HG03378 (cell line): ENCODE measurements around the gene MYOCOS.

Experiments used
- ATAC-seq: cut with Tn5 transposase; IDR thresholded peaks from one replicate; pipeline ENCODE4 v1.9.1; 2021; ENCODE audit warnings: mild to moderate bottlenecking, moderate library complexity; ENCODE audit not compliant: unreplicated experiment

Gene MYOCOS

DNA sequence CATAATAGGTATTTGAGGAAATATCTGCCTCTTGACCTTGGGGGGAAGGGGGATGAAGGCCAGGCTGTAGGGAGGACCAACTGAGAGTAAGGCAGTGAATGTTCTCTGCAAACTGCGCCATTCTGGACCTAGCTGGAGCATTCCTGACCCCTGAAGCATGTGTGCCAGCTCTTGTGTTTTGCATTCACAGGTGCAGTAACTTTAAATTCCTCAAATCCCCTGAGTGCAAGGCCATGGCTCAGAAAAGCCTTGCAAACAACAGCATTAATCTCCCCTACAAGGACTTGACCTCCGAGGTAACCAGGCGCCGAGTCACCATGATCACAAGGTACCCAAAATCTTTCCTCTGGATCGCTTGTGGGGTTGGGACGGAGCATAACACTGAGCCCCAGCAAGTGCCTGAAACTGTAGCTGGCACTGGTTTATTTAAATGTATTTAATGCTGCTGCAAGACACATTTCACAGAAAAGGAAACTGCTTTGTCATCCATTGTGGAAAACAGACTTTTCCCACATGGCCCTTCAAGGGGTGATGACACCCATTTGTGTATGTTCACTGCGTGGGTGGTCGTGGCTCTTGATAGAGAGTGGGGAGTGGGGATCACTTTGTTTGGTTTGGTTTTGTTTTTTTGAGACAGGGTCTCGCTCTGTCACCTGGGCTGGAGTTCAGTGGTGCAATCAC lies 1.7 kb downstream of the MYOCOS start:
- ATAC-seq: no peak

DNA sequence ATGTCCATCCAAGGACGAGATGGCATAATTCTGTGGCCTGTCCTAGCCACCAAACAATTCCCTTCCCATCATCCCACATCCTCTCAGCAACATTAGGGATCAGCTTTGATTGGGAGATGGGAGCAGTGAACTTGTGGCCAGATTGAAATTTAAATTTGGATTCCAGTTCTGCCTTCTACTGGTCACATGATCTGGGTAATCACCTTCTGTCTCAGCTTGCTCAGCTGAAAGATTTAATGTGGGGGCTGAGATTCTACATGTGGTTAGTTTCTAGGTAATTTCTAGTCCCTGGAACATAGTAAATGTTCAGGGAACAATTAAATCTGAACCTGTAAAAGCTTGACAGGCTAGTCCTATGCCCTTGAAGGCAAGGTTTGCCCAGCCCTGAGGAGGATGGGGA lies 3.2 kb downstream of the MYOCOS start:
- ATAC-seq: no peak

DNA sequence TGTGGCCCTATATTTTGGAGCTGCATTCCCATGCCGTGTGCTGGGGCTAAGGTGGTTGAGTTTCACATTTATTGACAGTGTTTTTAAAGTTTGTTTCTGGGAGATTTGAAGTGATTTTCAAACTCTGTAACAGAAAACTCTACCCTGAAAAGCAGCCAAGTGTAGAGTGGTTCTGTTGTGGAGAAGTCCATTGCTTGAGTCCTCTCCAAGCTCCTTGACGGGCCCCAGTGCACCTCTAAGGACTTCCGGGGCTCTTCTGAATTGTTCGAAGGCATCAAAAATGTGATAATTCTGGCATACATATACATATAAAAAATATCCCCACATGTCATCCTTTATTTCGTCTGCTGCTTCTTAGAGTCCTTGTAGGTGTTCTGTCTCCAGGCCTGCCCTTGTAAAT lies 5.0 kb downstream of the MYOCOS start:
- ATAC-seq: no peak

DNA sequence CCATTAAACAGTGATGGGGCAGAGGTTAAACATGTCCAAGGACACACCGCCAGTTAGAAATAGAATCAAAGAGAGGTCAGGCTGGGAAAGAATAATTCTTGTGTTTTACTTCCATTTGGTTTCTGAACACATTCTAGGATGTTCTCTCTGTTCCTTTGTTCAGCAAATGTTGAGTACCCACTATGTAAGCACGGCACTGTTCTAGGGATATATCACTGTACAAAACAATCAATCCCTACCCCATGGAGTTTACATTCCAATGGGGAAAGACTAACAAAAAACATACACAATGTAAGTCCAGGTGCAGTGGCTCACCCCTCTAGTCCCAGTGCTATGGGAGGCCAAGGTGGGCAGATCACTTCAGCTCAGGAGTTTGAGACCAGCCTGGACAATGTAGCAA lies 6.2 kb downstream of the MYOCOS start:
- no peak for ATAC-seq

DNA sequence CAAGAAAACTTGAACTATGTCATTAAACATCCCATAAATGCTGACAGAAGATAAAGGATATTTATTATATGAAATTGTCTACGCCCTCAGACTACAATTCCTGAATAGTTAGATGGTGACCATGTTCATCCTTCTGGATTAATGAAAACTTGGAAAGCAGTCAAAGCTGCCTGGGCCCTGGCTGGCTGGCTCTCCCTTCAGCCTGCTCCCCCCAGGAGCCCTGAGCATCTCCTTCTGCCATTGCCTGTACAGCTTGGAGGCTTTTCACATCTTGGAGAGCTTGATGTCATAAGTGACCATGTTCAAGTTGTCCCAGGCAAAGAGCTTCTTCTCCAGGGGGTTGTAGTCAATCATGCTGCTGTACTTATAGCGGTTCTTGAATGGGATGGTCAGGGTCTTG lies 13.6 kb downstream of the MYOCOS start:
- no peak for ATAC-seq

DNA sequence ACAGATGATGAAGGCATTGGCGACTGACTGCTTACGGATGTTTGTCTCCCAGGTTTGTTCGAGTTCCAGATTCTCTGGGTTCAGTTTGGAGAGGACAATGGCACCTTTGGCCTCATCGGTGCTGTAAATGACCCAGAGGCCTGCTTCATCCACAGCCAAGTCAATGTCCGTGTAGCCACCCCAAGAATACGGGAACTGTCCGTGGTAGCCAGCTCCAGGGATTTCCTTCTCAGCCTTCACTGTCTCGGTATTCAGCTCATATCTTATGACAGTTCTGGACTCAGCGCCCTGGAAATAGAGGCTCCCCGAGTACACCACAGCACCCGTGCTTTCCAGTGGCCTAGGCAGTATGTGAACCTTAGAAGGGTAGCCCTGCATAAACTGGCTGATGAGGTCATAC lies 14.1 kb downstream of the MYOCOS start:
- ATAC-seq: no peak

DNA sequence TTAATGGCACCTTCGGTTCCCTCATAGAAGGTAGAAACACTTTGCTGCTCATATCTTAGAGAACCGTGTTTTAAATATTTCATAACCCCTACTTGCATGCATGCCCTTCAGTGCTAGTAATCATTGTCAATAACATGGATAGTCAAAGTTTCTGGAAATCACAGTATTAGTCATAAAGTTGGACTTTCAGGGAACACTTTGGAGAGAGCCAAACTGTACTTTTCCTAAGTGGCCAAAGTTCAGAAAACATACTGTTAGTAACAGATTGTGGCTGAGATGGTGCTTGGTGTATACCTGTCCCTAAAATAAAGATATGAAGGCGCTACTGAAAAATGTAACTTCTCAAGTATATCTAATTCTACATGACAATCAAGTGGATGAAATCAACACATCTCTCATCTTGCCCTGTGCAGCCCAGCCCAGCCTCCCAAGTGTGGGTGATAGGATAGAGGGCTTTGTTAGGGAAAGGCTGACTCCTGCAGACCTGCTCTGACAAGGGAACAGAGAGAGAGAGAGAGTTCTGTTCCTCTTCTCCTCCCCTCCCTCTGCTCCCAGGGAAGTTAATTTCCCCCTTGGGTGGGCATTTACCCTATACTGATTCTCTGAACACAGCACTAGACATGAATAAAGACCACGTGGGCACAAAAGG lies 16.0 kb downstream of the MYOCOS start:
- no peak for ATAC-seq

DNA sequence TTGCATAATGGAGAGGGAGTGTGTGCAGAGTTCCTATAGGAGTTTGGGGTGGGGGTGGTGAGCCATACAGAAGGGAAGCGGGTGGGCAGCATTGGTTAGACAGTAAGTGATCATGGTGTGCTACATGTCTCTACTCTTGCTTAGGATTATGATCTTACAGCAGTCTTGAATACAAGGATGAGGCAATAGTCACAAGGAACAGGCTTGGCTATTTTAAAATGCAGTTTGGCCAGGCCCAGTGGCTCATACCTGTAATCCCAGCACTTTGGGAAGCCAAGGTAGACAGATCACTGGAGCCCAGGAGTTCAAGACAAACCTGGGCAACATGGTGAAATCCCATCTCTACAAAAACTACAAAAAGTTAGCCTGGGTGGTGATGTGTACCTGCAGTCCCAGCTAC lies 18.2 kb downstream of the MYOCOS start:
- ATAC-seq: no peak

DNA sequence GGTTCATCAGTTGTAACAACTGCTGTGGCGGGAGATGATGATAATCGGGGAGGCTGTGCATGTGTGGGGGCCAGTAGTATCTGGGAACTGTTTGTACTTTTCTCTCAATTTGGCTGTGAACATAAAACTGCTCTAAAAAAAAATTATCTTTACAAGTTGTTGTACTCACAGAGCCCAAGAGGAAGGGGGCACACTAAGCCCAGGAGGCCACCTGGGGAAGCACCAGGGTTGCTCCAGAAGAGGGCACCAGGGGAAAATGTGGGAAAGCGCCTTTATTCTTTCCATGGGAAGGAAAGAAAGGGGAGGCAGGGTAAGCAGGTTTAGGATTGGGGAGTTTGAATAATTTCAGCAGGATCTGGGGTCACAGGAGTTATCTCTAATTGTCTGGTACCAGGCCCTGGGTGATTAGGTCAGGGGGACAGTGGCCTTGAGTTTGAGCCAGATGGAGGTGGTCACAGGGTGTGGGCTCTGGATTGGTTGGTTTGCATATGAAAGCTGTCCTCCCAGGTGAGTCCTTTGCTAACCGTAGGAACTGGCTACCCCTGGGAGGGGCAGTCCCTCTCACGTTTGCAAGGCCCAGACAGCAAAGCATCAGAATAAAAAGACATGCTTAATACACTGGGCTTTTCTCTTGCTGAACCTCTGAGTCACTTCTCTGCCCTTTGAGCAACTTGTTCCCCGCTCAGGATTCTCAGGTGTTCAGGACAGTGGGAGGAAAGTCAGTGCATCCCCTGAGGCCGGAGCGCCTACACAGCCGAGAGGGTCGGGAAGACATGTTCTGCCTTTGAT lies 19.2 kb downstream of the MYOCOS start:
- ATAC-seq: no peak

DNA sequence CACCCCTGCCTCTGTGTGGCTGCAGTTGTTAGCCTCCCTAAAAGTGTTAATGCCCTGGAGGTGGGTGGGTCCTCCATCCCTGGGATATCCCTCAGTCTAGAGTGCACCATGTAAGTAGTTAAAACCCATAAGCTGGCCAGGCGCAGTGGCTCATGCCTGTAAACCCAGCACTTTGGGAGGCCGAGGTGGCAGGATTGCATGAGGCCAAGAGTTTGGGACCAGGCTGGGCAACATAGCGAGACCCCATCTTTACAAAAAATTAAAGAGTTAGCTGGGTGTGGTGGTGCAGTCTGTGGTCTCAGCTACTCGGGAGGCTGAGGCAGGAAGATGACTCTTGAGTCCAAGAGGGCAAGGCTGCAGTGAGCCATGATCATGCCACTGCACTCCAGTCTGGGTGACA lies 20.2 kb downstream of the MYOCOS start:
- no peak for ATAC-seq

DNA sequence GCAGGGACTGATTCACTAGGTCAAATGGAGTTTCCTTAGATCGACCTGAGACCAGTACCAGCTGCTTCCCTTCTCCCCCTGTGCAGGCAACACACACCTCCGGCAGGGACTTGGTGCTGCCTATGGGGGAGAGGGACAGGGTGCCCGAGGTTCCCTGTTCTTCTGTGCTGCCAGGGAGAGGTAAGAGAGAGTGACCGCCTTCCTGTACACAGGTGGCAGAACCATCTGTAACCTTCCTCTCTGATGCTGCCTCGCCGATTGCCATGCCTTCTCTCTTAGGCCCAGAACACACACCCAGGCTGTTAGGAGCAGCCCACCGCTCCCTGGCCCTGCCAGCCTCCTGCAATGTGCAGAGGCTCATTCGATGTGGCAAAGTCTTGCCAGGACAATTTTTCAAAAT lies 21.1 kb downstream of the MYOCOS start:
- ATAC-seq: no peak

DNA sequence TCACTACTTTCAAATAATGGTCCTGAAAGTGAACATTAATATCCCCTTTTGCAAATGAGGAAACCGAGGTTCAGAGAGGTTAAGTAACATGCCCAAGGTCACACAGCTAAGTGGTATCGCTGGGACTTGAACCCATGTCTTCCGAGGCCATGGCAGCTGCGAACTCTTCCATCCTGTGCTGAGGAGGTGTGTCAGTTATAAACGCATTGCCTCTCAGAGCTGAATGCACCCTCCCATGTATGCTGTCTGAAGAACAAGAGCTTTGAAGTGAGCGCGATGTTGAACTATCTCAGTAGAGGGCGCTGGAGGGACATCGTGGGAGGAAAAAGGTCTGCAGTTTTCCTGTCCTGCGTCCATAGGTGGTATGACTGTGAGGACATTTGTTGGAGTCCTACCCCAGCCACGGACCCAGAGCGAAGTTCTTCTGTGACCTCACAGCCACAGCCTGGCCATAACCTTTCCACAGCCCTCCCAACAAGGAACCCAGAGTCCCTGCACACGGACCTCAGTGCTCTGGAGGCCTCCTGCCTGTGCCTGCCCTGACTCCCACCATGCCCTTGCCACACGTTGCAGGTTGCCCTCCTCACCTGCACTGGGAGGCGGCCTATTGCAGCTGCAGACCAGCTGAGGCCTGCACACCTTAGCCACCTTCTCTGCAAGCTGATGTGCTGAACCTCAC lies 22.9 kb downstream of the MYOCOS start:
- peak; percentile 73 for ATAC-seq

DNA sequence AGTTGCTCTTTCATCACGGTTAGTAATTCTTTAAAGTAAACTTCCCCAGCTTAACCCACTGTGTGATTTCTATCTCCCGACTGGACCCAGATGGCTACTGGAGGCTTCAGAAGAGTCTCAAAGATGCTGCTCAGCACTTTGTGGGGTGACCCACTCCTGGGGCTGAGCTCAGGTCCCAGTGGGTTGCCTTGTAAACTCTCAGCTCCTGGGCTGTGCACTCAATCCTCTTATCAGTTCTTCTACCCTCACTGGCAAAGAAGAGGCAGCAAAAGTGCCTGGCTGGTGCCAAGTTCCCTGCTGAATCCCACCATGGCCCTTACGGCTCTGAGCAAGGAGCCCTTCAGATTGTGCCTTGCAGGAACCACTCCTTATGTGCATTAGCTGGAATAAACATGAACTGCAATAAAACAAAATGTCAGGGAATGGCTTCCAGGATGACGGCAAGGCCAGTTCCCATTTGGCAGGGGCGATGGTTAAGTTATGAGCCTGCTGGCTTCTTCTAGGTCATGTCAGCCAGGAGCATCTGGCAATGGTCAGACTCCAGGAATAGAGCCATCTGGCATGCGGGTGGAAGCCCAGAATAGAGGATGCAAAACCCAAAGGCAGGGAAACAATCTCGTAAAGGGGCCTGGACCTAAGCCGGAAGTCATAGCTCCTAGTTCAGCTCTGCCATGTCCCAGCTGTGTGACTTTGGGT lies 23.7 kb downstream of the MYOCOS start:
- ATAC-seq: no peak

DNA sequence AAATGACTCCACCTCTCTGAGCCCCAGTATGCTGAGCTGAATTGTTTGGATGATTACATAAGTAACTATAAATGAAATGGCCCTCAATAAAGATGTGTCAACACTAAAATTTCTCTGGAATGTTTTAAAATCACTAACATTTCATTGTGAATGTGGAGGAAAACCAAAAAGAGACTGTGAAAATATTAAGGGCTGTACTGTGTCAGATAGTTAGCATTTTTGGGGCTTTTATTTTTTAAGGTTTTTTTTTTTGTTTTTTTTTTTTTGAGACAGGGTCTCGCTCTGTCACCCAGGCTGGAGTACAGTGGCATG lies 24.2 kb downstream of the MYOCOS start:
- no peak for ATAC-seq

DNA sequence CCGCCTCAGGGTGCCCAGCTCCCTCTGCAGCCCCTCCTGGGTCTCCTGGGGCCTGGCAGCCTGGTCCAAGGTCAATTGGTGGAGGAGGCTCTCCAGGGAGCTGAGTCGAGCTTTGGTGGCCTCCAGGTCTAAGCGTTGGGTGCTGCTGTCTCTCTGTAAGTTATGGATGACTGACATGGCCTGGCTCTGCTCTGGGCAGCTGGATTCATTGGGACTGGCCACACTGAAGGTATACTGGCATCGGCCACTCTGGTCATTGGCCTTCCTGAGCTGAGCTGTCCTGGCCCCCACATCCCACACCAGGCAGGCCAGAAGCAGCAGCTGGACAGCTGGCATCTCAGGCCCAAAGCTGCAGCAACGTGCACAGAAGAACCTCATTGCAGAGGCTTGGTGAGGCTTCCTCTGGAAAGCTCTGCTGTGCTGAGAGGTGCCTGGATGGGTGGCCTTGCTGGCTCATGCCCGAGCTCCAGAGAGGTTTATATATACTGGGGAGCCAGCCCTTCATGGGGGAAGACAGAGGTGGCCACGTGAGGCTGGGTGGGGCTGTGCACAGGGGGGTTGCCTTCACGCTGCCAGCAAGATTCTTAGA lies 30.3 kb downstream of the MYOCOS start, which contains the start of gene MYOC:
TSS of gene MYOC (minus strand) at position 455 of the 589 bp plus-strand sequence. CDS start at position 378, 77 bp downstream.
- ATAC-seq: no peak

DNA sequence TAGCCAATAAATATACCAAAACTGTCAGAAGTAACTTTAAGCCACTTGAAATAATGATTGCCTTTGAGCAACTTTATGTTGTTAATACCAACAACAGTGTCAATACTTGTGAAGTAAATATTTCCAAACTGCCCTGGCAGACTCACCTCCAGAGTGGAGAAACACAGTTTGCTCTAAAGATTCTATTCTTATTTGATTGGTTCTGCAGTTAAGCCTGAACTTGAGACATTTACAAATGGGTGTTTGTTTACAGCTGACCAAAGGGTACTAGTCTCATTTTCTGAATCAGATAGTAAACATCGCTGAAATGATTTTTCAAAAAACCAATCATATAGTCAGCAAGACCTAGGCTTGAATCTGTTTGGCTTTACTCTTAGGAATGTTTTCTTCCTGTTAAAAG lies 31.8 kb downstream of the MYOCOS start:
- ATAC-seq: no peak

DNA sequence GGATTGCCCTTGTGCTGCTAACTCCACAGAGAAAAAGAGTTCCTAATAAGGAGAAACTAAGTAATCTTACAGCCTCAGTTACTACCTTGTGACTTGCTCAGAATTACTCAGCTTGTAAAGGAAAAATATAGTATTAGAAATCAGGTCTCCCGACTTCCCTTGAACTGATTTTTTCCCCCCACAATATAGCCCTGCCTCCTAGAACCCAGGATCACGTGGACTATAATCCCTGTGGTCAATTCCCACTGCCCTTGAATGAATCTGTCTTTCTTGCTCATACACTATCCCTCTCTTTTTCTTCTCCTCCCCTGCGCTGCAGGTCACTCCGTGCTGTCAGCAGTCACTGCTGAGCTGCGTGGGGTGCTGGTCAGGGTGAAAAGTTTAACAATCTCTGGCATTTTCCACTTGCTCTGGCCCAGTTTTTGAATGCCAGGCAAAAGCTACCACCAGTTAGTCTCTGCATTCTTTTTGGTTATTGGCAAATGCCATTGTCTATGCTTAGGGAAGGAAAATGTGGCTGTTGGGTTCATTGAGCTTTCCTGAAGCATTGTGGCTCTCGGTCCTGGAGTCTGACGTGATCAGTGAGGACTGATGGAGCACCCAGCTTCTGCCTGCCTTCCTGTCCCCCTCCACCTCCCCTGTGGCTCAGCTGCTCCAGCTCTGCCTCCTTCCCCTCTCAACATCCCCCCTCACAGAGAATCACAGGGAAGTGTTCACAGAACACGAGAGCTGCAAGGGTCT lies 32.3 kb downstream of the MYOCOS start:
- ATAC-seq: no peak

DNA sequence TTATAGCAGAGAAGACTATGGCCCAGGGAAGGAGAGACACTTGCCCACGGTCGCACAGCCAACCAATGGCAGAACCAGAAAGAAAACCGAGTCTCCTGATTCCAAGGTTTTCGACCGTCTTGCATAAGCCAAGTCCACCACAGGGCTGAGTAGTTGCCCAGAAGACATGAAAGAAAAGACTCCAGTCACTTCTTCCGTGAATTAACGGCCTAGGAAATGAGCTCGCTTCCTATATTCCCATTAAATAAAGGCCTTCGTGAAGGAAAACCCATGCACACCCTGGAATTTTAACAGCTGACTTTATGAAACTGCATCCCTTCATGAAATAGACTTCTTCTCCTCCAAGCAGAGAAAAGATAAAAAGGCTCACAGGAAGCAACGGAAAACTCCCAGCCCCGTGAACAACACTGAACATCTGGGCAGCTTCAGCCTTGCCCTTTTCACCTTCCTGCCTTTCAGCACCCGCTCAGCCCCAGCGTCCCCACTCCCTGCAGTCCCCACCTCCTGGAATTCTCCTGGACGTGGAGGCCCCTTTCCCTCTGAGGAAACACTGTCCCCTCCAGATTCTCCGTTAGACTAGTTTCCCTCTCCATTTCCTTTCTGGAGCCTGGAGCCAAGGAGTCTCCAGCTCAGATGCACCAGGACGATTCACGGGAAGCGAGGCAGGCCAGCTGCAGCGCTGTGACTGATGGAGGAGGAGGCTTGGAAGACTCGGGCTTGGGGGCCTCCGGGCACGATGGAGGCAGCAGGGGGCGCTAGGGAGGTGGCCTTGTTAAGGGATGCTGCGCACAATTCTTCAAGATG lies 33.1 kb downstream of the MYOCOS start:
- ATAC-seq: no peak

DNA sequence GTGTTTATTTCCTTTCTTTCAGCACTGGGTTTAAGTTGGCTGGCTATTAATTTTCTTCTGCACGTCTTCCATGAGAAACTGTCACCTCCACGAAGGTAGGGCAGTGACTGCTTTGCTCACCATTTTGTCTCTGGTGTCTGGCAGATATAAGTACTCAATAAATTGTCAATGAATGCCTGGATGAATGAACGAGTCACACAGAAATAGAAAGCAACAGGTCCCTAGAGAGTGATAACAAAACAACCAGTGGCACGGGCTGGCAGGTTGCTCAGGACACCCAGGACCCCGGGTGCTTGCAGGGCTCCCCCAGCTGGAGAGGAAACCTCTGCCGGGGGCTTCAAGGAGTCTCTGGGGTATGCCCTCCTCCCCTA lies 33.7 kb downstream of the MYOCOS start:
- ATAC-seq: no peak
